H54 (cell line): ENCODE results near the gene TGM4.

ENCODE experiments used
- DNase-seq: peaks from one replicate; pipeline ENCODE4 v3.0.0; 2011; ENCODE audit warnings: low spot score, mixed read lengths; ENCODE audit not compliant: insufficient read length
- FAIRE-seq: peaks from 3 replicates; lab custom pipeline; 2011; peaks lifted over from hg19 to GRCh38; lab: Jason Lieb, UNC
- POLR2A ChIP-seq: IDR thresholded peaks from 2 replicates; pipeline ENCODE4 v1.6.1; 2011; ENCODE audit warnings: low read depth, mild to moderate bottlenecking, low read length

The TGM4 gene

DNA sequence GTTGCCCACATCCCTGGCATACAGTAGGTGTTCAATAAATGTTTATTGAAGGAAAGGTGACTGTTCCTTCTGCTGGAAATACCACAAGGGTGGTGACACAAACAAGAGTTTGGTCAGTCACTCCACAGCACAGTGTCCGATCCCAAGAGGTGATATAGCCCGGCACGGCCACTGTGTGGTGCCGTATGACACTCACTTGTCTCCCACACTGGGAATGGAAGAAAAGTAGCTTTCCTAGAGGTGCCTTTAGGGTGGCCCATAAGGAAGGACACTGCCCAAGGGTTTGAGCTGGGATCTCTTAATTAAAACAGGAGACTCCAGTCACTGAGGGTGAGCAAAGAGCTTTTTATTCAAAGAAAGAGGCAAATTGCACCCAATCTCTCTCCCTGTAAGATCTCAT is 40.5 kb downstream of the TGM4 start:
- FAIRE-seq (peak; percentile 53), DNase-seq (peak; percentile 41)
- TF ChIP-seq POLR2A, result no peak

DNA sequence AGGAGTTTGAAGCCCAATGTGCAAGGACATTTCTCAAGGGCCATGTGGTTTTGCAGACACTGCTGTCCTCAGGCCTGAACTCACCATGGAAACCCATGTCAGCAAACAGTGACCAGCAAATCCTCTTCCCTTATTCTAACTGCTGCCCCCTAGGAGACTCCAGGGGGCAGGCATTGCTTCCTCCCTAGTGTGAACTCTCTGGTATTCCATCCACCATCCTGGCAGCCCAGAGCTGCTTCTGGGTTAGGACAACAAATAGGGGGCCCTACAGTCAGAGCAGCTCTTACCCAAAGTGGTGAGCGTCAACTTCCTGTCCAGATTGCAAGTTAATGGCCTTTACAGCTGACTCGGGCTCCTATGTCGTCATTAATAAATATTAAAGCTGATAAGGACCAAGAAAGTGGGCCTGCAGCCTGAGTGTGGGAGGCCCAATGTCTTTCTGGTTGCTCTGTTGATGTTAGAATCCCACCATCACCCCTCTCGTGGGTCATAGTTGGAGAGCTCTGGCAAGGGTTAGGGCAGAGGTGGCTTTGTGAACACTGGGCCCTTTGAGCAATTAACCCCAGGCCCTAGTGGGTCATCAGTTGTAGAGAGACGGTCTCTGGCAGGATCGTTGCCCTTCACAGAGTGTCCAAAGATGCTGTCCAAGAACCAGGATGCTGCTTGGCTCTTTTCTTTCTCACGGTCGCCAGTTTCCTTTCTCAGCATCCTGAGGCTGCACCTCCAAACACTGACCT is 41.5 kb downstream of the TGM4 start:
- TF ChIP-seq POLR2A, result no peak
- FAIRE-seq (no peak), DNase-seq (peak; percentile 23)

DNA sequence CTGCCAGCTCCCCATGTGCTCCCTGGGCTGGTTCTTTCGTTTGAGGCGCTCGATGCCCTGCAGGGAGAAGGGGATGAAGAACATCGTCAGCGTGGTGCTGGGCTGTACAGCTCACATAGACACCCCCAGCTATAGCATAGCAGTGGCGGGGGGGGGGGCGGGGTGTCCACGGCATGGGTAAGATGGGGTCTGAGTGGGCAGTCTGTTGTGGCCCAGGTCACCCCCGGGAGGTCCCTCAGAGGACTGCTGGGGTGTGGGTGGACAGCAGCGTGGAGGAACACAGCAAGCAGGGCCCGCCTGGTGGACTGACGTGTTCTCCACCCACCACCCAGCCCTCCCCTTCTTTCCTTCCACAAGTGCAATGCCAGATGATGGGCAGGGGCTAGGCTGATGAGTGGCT is 43.7 kb downstream of the TGM4 start:
- no peak for TF ChIP-seq POLR2A
- FAIRE-seq, result no peak
- DNase-seq, result no peak

- TF ChIP-seq POLR2A, result no peak
- no peak for DNase-seq
- FAIRE-seq, result no peak
Observed at GRCh38 chr3:44918581-44918980, 44.2 kb downstream of the TGM4 start.

DNA sequence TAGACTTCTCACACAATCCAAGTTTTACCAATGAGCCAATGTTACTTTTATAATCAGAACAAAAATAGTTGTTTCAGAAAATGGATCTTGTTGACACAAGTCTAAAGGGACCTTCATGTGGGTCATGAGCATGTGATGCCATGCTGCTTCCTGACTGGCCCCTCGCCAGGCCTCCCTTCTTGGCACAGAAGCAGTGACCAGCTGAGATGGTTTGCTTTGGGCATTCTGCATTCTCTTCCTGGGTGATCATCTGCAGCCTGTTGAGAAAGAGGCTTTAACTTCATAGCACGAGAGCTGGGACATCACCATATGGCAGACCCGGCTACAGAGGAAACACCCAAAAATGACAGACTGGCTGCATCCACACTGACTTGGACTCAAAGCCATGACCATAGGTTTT is 45.7 kb downstream of the TGM4 start:
- no peak for TF ChIP-seq POLR2A
- FAIRE-seq (no peak), DNase-seq (no peak)

DNA sequence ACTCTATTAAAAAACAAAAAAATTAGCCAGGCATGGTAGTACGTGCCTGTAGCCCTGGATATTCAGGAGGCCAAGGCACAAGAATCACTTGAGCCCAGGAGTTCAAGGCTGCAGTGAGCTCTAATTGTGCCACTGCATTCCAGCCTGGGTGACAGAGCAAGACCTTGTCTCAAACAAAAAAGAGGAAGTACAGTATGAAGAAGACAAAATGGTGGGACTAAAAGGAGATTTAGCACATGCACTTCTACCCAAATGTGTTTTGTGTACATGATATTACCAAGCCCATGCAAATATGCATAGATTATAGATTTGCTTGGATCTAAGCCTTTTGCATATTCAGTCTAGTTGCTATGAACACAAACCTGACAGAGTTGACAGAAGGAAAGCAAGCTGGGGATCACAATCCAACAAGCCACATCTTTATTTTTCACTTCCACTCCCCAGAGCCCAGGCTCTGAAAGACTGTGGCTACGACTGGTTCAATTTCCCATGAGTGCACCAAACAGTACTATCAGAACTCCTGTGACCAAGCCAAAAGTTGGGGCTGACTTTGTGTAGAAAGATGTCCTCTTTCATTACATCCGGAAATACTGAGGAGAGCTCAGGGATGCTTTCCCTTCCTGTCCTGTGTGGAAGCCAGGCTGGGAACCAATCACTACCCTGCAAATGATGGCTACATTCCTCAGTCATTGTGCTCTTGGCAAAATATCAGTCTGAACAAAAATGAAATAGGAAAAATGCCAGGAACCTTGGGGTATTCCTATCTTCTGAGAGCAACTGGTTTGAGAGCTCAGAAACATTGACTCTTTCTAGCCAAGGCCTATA is 49.4 kb downstream of the TGM4 start:
- DNase-seq (no peak), FAIRE-seq (no peak)
- TF ChIP-seq POLR2A, result no peak

GRCh38 chr3:44924457-44925084 is 50.2 kb downstream of the TGM4 start:
- TF ChIP-seq POLR2A, result no peak
- FAIRE-seq, result no peak
- DNase-seq, result no peak

DNA sequence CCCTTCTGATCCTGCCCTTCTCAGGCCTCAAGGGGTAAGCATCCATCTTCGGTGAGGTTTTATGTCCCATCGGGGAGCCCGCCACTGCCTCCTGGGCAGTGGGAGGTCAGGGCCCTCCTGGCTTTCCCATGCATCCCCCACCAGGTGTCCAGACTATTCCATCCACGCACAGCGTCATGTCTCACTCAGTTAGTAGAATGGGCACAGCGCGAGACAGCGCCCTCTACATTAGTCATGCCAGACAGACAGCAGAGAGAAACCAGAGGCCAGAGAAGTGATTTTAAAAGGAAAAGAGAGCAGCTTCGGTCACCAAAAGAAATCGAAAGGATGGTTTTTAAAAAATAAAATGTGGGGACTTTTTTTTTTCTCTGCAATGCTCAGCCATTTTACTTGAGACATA is 51.8 kb downstream of the TGM4 start:
- no peak for FAIRE-seq
- no peak for TF ChIP-seq POLR2A

DNA sequence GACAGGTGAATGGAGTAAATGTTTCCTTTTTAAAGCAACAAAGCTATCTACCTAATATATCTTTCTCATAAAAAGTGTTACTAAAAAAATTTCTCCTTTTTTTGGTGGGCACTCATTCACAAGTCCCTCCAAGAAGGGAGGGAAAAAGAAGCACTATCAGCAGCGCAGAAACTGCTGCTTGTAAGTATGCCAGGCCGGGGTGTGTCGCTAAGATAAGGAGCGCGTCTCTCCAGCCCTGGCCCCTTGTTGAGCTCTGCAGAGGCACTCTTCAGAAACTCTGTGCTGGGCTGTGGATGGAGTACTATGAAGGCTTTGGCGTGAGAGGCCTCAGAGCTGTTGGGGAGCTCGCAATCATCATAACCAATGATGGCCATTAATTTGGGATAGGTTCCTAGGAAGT is 52.5 kb downstream of the TGM4 start:
- FAIRE-seq, result no peak
- no peak for DNase-seq
- TF ChIP-seq POLR2A, result no peak

More for the DNA sequence above, 51.8 kb downstream of the TGM4 start:
- DNase-seq, result no peak

GRCh38 chr3:44927371-44927770 is 53.0 kb downstream of the TGM4 start:
- DNase-seq (no peak), FAIRE-seq (no peak)
- TF ChIP-seq POLR2A, result no peak

GRCh38 chr3:44929782-44930181 is 55.4 kb downstream of the TGM4 start:
- DNase-seq, result no peak
- FAIRE-seq, result no peak
- no peak for TF ChIP-seq POLR2A

GRCh38 chr3:44930911-44931310 is 56.5 kb downstream of the TGM4 start:
- DNase-seq, result no peak
- TF ChIP-seq POLR2A, result no peak
- no peak for FAIRE-seq

- FAIRE-seq, result no peak
- no peak for DNase-seq
- no peak for TF ChIP-seq POLR2A
Observed at GRCh38 chr3:44931791-44932190, 57.4 kb downstream of the TGM4 start.

DNA sequence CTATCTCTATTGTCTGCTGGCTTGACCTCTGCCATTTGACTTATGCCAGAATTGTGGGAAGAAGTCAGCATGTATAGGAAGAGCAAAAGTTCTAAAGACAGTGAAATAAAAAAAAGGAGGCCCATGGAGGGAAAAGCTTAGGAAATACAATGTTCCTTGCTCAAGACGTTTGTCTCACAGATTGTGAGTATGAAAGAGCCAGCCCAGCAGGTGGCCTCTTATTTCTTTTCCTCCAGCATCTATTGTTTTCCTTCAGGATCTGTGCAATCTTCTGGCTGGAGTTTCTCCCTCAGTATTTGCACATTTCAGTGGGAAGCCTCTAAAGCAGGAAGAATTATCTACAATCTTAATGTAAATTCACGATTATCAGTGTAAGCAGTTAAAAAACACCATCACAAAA is 57.9 kb downstream of the TGM4 start:
- no peak for TF ChIP-seq POLR2A
- DNase-seq (no peak), FAIRE-seq (no peak)
